Embryonic facial prominence (tissue), 1 donor: ENCODE results near the gene CCDC171.
"Not testable (repeated sequence)": the region's sequence is repeated elsewhere in the genome, so short reads cannot be mapped to it uniquely, and the experiment has no call there.

Source experiments
- DNase-seq: peaks from one replicate; pipeline ENCODE4 v3.0.0-alpha.2; 2016; ENCODE audit errors: extremely low spot score

CCDC171 gene

GRCh38 chr9:15552636-15553527 lies at the start of gene CCDC171:
TSS of gene CCDC171 (plus strand) at chr9:15553043. CDS start at chr9:15564089, 11,046 bp downstream.
- peak; percentile 96 for DNase-seq

- no peak for DNase-seq
Observed at GRCh38 chr9:15505921-15506320, 46.9 kb upstream of the CCDC171 start.

GRCh38 chr9:15509931-15510788 lies 42.7 kb upstream of the CCDC171 start:
- DNase-seq, result no peak

- DNase-seq, result peak; percentile 82
Observed at GRCh38 chr9:15510789-15511575, 41.9 kb upstream of the CCDC171 start, which contains the start of gene PSIP1. TSS of gene PSIP1 (minus strand) at chr9:15510970. CDS start at chr9:15510188, 782 bp downstream.

DNA sequence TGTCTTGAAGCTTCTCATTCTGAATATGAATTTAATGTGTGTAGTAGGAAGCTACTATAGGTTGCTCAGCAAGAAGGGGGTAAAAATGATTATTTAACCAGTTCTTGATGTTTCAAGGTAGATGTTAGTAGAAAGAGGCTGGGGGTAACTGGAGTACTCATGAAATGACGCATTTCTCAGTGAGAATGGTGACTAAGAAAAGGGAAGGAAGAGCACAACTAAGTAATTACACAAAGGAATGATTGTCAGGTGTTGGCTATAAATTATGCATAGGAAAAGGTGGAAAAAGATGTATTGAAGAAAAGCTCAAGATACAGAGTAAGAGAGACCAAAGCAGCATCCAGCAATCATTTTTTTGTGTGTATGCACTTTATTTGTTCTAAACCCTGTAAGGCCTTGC lies 40.6 kb upstream of the CCDC171 start:
- DNase-seq, result no peak

- no peak for DNase-seq
Observed at GRCh38 chr9:15512889-15513288, 40.0 kb upstream of the CCDC171 start.

- DNase-seq, result no peak
Observed at GRCh38 chr9:15513335-15513734, 39.5 kb upstream of the CCDC171 start.

DNA sequence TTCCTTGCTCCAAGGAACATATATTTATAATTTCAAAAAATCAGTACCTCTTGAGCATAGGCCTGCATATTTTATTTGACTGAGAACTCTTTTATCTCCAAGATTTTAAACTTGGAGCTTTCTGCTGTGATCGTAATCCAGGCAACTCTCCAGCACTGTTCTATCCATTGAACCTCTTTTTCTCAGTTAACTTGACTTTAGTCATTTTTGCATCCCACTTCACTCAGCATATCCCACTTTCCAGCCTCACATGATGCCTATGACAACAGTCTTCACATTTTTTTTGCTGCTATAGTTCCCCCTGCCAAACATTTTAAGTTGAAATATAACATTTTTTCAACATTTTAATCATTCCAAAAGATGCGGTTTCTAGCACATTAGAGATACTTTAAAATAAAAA lies 33.0 kb upstream of the CCDC171 start:
- no peak for DNase-seq

GRCh38 chr9:15521254-15521653 lies 31.6 kb upstream of the CCDC171 start:
- DNase-seq, result no peak

- DNase-seq, result no peak
Observed at GRCh38 chr9:15522130-15522755, 30.6 kb upstream of the CCDC171 start.

DNA sequence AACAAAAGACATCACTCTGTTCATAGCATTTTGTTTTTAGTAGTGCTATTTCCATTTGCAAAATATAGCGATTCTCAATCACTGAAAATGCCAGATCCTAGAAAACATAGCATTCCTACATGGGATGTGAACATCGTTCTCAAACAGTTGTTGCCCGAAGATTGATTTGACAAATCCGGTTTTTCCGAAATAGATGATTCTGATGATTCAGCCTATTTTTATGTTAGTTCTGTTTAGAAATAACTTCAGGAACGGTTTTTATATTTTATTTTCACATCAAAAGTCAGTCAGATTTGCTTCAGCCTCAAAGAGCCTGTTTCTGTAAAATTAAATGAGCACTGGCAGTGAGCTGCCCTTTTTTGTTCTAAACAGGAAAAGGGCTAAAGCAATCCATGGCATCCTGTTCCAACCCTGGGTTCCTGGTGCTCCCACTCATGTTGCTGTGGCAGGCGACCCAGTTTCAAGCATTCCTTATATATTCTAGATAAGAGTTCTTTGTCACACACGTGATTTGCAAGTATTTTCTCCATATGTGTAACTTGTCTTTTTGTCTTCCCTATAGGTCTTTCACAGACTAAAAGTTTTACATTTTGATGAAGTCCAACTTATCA lies 27.9 kb upstream of the CCDC171 start:
- DNase-seq, result no peak

DNA sequence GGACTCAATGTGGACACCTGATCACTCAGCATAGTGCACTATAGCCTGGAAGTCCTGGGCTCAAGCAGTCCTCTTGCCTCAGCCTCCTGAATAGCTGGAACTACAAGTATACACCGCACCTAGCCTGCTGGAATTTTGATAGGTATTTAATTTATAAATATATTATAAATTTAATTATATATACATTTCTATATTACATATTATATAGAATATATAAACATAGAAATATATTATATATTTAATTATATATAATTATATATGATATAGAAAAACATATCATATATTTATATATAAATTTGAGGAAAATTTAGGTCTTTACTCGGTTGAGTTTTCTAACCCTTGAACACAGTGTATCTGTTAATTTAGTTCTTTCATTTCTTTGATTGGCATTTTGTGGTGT lies 26.9 kb upstream of the CCDC171 start:
- DNase-seq, result no peak

- DNase-seq, result not testable (repeated sequence)
Observed at GRCh38 chr9:15527035-15527434, 25.8 kb upstream of the CCDC171 start.

DNA sequence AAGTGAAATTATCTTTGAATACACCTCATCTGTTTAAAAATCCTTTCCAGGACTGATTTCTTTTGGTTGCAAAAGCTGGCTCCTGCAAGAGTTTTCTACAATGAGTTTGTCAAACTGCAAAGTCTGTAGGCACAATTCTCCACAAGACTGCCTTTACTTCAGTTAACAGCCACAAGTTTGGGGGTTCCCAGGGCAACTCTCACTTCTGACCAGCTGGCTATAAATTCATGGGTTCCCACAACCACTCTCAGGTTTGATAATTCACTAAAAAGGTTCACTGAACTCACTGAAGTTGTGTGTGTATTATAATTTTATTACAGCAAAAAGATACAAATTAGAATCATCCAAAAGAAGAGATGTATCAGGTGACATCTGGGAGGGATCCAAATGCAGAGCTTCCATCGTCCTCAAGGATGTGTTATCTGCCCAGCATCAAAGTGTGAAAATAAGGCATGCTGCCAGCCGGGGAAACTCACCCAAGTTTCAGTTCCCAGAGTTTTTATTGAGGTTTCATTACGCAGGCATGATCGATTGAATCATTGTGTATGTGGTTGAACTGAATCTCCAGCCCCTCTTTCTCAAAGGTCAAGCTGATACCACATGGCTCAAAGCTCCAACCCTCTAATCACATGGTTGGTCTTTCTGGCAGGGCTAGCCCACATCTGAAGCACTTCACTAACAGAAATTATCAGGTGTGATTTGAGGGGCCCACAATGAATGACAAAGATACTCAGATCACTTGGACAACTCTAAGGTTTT lies 23.1 kb upstream of the CCDC171 start:
- DNase-seq, result no peak

DNA sequence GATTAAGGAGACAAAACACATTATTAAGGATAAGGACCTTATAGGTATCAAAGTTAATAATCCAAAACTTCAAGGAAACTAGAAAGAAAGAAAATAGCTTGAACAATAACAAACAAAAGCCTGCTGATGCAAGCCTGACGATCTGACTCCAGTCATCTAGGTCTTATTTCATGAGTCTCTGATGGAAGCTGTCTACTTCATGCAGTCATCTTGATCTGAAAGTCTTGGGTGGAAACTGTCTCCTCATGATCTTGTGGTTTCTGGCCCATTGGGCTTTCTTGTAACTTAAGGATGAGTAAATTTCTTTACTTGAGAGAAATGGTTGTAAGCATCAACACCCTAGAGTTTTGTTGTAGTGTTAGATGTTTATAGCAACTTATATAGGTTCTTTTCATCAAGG lies 21.5 kb upstream of the CCDC171 start:
- DNase-seq, result no peak

- DNase-seq, result peak; percentile 13
Observed at GRCh38 chr9:15541872-15542271, 11.0 kb upstream of the CCDC171 start.

GRCh38 chr9:15542624-15543023 lies 10.2 kb upstream of the CCDC171 start:
- DNase-seq, result no peak

DNA sequence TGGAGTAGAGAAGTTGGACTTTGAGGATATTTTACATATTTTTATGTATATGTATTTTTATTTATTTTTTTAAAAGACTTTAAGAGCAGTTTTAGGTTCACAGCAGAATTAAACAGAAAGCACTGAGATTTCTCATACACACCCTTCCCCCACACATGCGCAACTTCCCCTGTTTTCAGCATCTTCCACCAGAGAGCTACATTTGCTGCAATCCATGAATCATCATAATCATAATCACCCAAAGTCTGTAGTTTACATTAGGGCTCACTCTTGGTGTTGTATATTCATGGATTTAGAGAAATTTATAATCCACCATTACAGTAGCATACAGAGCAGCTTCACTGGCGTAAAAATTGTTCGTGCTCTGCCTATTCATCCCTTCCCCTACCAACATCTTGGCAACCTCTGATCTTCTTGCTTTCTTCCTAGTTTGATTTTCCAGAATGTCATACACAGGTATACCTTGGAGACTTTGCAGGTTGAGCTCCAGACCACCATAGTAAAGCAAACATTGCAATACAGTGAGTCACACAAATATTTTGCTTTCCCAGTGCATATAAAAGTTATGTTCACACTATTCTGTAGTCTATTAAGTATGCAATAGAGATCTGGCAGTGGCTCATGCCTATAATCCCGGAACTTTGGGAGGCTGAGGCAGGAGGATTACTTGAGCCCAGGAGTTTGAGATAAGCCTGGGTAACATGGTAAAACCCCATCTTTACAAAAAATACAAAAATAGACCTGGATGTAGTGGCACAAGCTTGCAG lies 9.6 kb upstream of the CCDC171 start:
- no peak for DNase-seq

DNA sequence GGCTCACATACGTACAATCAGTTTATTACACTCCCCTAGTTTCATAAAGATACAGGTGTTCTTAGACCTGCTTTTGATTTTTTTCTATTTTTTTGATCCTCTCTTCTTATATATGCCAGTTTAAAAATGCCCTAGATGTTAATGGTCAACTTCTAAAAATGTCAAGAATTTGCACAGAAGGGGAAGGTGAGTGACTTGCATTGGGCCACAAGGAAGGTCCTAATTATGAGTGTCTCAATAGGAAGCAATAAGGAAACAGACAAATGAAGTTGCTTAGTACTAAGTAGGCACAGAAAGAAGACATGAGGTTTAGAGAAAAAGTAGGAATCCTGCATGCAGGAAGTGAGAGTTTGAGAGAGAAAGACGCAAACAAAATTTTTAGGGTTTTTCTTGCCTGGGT lies 3.2 kb upstream of the CCDC171 start:
- DNase-seq, result no peak
